Vein endothelial cell (primary cell): ENCODE data around the gene POTED. TPM values are rescaled to one million over a fixed set of nuclear protein-coding genes. Genes with fewer than 3 reads are reported as not detected.

Source experiments
- small RNA-seq: library from RNA; depleted of rRNA; stranded (forward); fragments of <200 nt; gene quantifications from one replicate; pipeline ENCODE3, GENCODE V24; 2012
- total RNA-seq: library from RNA; depleted of rRNA; stranded (reverse); fragments of >200 nt; gene quantifications from 2 replicates; pipeline ENCODE4 v1.2.3, GENCODE V29; 2012

Gene POTED
- not detected in 2 replicates for total RNA-seq

GRCh38 chr21:13609477-13609876 lies at the start of gene POTED:
Gene POTED (plus strand): TSS chr21:13609777. CDS start chr21:13610229, 452 bp downstream.

Small RNAs within 50 kb of the gene (small RNA-seq; reads per million reads assigned to genes)
- not detected for gene AL050303.3
- gene MIR3118-1: not detected
- gene RNU6-286P: not detected
